NCI-H1930 (cell line): ENCODE data around the gene FAR1.

Experiments
- DNase-seq, 2 experiments: peaks; one replicate each; lab custom pipeline; 2025; lab: John Stamatoyannopoulos, UW

FAR1 gene

DNA sequence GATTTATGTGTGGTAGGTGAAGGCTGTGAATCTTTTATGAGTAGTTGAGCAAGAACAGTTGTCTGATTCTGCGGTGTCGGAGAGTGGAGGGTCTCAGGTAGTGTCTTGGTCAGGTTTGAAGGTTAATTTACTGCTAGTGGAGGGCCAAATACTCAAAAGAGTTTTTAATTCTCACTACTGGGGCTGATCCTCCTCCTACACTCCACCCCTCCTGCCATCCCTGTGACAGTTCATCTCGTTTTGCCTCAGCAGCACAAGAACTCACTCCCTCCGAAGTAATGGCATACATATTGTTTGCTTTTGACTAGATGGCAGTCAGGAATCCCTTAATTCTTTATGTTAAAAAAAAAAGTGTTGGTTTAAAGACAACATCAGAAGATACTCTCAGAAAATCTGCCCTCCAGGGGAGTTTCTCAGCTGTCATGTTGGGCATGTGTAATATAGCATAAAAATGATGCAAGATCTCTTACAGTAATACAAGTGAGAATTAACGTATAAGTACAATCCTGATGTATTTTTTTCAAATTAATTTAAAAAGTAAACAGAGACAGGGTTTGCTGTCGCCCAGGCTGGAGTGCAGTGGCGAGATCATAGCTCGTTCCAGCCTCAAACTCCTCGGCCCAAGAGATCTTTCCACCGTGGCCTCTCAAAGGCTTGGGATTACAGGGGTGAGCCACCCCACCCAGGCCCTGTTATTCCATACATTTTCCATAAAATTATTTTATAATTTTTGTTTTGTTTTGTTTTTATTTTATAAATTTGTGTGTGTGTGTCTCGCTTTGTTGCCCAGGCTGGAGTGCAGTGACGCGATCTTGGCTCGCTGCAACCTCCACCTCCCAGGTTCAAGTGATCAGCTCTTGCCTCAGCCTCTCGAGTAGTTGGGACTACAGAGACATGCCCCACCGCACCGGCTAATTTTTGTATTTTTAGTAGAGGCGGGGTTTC is 1.3 kb downstream of the FAR1 start:
- DNase-seq: no peak

DNA sequence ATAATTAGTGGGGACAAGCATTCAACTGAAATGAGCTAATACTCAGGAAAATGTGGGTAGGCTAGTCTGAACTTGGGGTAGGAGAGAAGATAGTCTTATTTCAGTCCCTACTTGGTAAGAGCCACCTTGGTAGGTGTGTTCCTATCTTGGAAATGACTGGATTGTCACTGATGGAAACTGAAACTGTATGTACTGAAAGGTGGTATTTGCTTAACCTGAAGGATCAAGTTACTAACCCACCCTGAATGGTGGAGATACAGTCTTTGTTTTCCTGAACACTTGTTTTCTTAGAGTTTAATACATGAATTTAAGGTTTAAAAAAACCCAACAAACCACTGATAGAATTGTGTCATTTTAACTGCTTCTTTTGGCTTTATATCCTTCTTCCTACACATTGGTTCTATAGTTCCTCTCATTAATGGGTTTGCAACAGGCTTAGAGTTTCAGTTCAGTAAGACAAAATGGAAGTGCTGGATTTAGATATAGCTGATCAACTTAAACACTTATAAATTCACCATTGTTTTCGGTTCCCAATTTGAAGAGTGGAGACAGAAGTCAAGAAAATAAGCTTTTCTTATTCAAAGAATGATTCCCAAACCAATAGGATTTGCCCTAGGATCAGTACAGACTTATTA is 4.2 kb downstream of the FAR1 start:
- DNase-seq: no peak

DNA sequence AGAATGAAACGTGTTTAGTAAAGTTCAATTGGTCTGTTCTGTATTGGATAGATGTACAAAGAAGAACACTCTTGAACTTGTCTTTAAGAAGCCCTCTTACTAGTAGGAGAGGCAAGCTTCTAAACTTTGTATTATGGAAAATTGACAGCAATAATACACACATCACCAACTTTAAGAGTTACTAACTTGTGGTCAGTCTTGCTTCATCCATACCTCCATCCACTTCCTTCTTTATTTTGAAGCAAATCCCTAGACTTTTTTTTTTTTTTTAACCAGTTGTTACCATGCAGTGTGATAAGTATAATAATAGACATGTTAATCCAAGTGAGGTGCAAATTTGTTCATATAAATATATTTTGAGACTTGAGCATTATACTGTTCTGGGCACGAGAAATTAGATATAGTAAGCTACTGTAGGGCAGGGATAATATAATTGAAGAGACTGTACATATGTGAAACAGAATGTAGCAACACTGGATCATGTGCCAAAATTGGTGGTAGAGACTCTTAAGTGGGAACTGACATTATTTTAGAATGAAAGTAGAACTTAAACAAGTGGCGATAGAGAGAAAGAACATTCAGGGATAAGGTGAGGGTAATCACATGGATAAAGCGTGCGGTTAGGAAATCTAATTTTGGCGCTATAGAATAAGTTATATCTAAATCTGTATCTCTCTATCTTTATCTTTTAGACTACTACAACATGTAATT is 6.5 kb downstream of the FAR1 start:
- DNase-seq: no peak

DNA sequence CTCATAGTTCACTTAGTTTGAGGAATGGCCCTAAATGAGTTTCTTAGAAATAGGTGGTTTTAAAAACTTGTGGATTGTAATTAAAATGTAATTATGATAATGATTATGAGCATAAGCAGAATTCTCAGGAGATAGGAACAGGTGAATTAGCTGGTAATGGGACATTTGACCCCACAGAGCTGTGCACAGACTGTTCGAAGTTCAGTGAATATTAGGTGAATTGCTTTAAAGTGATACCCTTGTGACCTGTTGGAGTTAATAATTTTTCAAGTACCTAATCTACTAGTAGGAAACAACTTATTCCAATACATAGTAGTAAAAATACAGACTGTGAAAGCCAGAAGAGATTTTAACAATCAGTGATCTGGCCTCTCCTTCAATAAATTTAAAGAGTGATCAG is 8.1 kb downstream of the FAR1 start:
- DNase-seq: no peak

DNA sequence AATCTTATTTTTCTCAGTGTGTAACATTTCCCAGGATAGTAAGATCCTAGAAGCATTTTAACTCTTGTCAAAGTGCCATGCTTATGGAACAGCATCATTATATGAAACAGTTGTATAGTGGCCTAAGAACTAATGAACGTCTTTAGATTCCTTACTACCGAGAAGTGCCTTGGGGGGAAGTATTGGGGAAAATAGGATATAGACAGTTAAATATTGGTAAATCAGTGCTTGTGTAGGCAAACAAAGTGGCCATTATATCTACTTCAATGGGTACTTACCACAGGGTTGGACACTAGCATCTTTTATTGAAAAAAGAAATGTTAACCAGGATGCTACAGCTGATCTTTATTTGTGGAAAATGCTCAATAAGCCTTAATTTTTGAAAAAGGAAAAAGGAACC is 11.3 kb downstream of the FAR1 start:
- DNase-seq: no peak

DNA sequence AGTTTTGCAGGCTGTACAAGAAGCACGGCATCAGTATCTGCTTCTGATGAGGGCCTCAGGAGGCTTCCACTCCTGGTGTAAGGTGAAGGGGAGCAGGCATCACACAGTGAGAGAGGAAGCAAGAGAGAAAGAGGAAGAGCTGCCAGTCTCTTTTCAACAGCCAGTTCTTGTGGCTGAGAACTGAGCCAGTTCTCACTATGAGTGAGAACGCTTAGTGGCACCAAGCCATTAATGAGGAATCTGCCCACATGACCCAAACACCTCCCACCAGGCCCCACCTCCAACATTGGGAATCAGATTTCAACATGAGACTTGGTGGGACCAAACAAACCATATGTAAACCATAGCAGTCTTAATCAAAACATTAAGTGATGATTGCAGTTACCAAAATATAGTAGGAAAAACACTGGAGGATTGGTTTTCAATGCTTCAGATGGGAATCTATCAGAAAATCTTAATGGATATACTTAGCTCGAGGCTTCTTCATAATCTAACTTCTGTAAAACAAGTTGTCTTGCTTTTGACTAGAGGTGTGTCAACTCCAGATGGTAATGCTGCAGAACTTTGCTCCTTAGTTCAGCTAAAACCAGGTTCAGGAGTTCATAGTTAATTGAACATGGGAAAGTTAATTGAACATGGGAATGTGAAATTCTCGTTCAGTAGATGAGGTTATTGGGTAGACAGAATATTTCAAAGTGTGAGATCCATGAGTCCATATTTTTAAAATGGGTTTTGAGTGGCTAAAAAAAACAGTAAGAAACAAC is 12.2 kb downstream of the FAR1 start:
- DNase-seq: no peak

DNA sequence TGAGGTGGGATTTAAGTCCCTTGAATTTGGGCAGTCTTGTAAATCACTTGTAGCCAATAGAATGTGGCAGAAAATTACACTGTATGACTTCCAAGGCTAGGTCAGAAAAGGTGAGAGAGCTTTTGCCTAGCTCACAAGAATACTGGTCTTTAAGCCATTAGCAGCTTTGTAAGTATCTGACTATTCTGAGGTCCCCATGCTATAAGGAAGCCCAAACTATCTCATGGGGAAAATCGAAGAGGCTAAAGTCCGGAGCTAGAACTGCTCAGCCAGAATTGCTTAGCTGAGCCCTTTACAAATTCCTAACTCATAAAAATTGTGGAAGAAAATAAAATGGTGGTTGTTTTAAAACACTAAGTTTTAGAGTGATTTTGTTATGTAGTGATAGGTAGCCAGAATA is 13.0 kb downstream of the FAR1 start:
- no peak for DNase-seq

DNA sequence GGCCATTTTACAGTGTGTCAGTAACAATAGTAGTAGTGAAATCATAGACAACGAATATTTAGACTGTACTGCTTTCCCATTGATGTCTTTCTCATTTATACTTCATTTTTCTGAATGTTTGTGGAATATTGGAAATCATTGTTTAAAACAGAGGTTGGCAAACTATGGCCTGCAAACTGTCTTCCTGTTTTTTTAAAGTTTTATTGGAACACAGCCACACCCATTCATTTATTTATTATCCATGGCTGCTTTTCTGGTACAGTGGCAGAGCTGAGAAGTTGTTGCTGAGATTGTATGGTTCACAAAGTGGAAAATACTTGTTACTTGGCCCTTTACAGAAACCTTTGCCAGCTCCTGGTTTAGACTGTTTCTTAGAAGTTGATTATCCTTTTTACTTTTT is 13.7 kb downstream of the FAR1 start:
- no peak for DNase-seq

DNA sequence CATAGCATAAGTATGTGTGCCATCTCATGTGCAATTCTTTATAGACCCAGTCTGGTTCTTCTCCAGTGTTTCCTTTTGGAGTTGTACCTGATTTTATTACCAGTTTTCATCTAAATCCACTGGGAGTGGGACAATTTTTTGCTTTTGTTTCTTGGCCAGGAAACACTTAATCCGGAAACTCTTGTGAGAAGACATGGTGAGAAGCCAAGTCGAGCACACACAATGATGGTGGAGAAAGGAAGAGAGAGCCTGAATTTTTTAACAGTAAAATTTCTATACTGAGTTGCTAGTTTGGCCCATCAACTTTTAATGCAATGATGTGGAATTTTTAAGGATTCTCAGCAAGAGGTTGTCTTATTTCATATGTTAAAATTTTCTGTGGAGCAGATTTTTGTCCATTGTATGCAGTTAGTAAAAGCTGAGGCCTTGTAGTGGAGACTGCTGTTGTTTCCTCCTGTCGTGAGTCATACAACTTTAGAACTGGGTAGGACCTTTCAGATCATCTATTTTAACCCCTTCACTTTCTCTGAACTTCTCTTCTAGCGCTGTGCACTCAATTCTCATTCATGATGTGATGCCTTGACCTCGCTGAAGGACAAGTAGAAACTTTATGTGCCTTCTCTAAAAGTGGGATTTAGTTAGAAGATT is 17.1 kb downstream of the FAR1 start:
- DNase-seq: no peak

DNA sequence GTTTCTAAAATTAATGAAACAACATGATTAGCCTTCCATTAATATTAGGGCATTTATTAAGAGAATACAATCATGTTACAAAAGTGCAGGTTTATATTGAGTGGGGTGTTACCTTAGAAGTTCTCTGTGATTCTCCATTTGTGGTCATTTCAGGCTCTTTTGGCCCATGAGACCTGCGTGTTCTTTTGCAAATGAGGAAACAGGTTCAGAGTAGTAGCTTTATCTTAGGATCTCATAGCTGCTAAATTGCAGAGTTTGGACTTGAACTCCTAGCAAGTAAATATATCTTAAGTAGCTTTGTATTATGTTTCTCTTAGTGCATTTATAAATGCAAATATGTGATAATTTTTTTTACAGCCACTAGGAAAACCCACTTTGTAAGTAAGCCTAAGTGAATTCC is 18.3 kb downstream of the FAR1 start:
- no peak for DNase-seq

DNA sequence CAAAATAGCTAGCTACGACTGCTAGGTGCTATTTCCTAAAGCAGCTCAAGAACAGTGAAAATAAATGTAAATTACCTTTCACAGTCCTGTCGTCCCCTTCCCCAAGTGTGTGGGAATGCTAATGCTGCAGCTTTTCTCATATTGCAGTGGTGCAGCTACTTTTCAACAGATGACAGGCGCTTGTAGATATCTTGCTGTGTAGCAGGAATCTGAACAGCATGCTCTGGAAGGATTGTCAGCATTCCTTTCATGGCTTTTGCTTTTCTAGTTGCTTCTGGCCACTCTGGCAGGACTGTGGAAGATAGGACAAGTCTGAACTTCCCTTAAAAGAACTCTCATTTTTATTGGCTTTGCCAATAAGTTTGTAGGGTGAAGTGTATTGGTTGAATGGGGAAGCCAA is 18.8 kb downstream of the FAR1 start:
- no peak for DNase-seq

DNA sequence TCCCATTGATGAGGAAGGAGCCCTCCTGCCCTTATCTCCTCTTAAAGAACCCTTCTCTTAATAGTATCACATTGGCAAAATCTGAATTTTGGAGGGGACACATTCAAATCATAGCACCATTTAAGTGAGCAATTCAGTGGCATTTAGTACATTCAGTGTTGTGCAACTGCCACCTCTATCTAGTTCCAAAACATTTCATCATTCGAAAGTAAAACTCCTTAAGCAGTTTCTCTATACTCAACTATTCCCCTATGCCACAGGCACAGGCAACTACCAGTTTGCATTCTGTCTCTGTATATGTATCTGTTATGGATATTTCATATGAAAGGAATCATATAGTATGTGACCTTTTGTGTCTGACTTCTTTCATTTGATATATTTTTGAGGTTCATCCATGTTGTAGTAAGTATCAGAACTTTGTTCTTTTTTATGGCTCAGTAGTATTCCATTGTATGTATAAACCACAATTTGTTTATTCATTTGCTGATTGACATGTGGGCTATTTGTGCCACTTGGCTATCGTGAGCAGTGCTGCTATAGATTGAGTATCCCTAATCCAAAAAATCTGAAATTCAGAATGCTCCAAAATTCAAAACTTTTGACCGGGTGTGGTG is 22.9 kb downstream of the FAR1 start:
- DNase-seq: no peak

DNA sequence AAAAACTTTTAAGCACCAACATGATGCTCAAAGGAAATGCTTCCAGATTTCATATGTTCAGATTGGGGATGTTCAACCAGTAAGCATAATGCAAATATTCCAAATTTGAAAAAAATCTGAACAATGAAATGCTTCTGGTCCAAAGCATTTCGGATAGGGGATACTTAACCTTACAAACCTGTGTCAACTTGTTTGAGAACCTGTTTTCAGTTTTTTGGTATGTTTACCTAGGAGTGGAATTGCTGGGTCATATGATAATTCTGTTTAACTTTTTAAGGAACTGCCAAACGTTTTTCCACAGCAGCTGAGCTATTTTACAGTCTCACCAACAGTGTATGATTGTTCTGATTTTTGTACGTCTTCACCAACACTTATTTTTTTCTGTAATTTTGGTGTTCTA is 23.7 kb downstream of the FAR1 start:
- no peak for DNase-seq

DNA sequence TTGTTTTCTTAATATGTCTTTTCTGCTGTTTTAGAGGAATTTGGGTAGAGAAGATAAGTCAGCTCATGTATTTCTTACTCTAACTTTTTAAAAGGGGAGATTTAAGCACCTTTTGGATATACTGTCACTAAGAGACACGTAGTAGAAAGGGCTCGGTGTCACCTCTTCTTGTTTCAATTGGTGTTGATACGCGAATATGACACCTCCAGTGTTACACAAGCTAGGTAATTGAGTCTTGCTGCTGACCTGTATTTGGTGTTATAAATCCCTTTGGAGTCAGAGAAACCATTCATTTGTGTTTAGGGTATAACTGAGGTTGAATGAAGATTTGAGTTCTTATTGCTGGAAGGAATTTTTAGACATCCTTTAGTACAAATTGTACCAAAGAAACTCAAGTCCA is 25.6 kb downstream of the FAR1 start:
- no peak for DNase-seq

DNA sequence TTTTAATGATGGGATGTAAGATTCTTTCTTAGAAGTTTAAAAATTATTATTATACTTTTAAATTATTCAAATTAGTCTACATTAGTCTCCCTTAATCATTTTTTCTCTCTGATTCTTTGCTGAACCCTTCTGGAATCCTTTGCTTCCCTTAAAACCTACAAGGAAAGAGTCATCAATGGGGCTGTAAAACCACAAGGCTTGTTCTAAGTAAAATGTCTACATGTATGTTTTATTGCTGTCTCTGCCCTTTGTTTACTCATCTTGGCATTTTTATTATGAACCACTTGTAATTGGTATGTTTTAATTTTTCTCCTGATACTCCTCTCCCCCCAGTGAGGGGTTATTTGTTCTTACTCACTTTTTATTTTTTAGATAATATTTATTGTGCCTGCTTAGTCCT is 27.4 kb downstream of the FAR1 start:
- DNase-seq: no peak

DNA sequence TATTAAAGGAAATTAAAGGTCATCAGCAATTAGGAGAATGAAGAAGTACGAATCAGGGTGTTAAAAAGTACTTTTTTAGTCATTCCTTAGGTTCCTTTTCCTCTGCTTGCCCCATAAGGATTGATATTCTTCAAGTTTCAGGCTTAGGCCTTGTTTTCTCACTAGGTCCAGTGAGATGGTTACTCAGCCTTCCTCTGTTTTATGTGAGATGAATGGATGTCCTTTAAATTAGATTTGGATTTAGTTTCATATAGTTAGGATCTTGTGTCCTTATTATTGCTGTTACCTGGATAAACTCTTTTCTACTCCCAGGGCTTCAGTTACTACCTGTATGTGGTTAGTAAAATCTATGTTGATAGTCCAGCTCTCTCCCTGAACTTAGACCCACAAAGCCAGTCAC is 29.2 kb downstream of the FAR1 start:
- no peak for DNase-seq

DNA sequence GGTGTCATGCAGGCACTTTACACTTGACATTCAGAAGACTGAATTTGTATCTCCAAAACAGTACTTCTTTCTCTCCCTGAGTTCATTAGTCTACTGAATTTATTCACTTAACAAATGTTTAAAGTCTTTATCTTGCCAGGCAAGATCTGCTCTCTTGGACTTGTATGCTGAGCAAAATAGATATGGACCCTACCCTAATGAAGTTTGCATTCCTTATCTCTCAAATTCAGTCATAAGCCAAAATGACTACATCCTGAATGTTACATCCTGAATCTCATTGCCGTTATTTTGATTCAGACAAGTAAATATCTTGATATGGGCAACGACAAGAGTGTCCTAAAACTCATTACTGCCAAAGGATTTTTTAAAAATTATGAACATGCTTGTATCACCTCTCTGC is 29.7 kb downstream of the FAR1 start:
- no peak for DNase-seq

DNA sequence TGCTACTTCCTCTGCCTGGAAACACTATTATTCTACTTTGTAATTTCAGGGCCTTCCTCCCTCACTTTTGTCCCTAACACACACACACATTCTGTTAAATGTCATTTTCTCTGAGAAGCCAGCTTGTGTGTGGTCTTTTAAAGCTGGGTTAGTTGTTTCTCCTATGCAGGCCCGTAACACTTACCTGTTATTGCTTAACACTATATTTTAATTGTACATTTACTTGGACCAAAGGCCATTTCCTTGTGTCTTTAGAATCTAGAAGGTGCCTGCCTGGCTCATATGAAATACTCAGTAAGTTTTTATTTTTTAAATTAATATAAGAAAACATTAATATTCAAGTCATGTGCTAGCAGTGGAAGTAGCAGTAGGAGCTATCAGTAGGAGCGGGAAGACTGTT is 30.6 kb downstream of the FAR1 start:
- no peak for DNase-seq

DNA sequence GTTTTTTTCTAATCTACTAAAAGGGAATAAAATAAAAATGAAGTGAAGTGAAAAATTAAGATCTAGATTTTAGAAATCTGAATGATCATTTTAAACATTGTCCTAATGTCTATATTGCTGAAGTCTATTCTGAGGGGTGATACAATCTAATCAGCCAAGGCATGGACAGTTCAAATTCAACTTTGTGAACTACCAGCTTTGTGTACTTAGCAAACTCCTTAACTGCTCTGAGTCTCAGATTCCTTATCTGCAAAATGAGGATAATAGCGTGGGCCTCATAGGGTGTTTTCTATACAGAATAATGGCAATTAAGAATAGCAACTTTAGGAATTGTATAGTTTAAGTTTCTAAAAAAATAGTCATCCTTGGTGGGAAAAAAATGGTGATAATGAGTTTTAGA is 31.4 kb downstream of the FAR1 start:
- DNase-seq: no peak

DNA sequence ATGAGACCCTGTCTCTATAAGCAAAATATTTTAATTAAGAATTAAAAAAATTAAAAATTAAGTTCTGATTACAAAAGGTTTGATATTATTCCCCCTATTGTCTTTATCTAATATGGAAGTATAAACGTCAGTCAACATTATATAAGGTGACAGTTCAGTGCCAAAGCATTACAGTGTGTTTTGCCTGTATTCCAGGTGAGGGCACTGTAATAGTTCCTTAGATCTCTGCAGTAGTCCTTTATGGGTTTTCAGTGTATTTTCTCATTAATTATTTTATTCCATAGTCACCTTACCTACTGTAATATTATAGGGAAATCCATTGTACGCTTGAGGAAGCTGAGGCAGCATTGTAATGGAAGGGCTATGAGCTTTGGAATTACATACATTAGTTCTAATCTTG is 33.0 kb downstream of the FAR1 start:
- DNase-seq: no peak

DNA sequence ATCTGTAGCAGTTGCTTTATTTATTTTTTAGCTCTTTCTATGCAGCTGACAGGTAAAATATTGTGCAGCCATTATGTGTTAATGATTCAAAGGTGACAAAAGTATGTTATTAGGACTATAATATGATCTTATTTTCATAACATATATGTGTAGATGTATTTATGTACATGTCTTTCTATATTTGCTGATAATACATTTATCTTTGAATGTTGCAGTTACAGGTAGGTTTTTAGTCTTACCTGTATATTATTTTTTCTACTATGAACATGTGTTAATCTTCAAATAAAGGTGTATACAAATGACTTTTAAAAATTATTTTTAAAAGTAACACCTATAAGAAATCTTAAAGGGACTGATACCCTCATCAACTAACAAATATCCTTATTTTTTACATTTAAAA is 33.6 kb downstream of the FAR1 start:
- DNase-seq: no peak
